IMR-90 (cell line): ENCODE measurements around the gene C10orf62.

Experiments used
- MAFK ChIP-seq: IDR thresholded peaks from 2 replicates; pipeline ENCODE4 v1.6.1; 2012; ENCODE audit warnings: low read depth, low read length, improper control_type of control experiment
- POLR2A ChIP-seq: IDR thresholded peaks from 2 replicates; pipeline ENCODE4 v1.6.1; 2012; ENCODE audit warnings: mild to moderate bottlenecking, low read depth, low read length

DNA sequence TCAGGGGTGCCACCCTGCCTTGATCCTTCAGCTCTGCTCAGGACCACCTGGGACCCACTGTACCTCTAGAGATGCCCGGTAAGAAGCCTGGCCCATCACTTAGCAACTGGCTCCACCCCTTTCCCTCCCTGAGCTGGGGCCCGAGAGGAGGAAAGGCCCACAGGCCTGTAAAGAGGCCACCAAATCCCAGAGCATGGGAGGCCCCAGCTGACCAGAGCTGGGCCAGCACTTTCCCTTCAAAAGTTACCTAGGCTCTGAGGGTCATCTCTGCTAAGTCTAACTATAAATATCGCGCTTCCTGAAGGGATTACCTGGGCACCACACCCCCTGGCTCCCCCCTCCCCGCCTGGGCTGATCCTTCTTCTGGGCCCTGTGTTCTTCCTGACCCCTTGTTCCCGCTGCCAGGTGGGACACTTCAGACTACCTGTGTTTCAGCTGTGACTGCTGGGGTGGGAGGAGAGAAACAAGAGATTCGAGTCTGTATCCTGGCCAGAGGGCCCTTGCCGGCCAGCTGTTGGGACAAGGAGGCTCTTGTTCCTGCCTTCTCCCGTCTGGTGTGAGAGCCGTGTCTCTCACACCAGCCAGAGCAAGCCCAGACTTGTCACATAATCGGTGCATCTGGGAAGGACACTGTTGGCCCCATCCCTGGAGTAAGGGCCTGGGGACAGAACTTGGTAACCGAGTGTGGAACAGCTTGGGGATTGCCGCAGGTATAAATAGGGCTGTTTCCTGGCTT is 39.8 kb upstream of the C10orf62 start:
- TF ChIP-seq POLR2A, result no peak
- no peak for TF ChIP-seq MAFK
